CD4-positive, alpha-beta T cell treated with Interleukin-4 for 1 hour (primary cell): ENCODE results near the gene ACYP1.
"Not testable (repeated sequence)": the region's sequence is repeated elsewhere in the genome, so short reads cannot be mapped to it uniquely, and the experiment has no call there.

Experiments
- DNase-seq, 2 donors: peaks; one replicate each; pipeline ENCODE4 v3.0.0-alpha.2; 2020 to 2022

Gene ACYP1

DNA sequence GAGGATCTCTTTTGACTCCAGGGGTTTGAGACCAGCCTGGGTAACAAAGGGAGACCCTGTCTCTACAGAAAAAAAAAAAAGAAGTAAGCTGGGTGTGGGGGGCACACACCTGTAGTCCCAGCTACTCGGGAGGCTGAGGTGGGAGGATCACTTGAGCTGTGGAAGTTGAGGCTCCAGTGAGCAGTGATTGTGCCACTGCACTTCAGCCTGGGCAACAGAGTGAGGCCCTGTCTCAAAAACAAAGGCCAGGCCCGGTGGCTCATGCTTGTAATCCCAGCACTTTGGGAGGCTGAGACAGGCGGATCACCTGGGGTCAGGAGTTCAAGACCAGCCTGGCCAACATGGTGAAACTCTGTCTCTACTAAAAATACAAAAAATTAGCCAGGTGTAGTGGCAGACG is 3.9 kb upstream of the ACYP1 start:
- not testable (repeated sequence) for DNase-seq

DNA sequence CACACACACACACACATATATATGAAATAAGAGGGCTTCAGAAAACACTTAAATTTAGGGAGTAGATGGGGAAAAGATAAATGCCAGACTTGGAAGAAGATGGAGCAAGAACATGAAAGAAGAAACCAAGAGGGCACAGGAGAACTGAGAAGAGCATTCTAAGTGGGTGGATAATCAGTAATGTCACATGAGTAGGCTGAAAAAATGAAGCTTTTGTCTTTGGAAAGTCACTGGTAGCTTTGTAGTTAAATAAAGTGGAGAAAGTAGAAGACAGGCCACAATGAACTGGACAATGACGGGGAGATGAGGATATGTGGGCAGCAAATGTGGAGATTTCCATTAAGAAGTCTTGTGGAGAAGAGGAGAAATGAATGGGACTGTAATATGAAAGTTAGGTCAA is 3.4 kb upstream of the ACYP1 start:
- DNase-seq, result no peak

DNA sequence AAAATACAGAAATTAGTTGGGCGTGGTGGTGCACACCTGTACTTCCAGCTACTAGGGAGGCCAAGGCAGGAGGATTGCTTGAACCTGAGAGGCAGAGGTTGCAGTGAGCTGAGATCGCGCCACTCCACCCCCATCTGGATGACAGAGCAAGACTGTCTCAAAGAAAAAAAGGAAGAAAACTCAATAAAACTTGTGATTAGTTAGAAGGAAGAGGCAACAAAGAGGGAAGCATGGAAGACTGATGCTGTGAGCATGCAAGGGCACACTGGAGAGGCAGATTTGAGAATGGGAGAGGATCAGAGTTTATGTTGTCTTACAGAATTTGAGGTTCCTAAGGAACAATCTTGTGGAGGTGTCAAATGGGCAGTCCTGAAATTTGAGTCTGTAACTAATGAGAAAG is 2.9 kb upstream of the ACYP1 start:
- DNase-seq, result no peak

DNA sequence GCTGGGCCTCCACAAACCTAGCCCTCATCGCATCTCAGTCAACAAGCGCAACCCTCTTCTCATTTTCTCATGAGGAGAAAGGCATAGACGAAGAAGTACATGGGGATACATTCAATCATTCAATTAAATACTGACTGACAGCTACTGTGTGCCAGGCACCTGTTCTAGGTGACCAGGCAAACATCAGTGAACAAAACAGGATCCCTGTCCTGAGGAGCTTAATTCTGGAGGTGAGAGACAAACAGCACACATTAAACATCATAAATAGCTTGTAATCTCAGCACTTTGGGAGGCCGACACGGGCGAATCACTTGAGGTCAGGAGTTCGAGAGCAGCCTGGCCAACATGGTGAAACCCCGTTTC is 362 bp upstream of the ACYP1 start:
- no peak for DNase-seq

DNA sequence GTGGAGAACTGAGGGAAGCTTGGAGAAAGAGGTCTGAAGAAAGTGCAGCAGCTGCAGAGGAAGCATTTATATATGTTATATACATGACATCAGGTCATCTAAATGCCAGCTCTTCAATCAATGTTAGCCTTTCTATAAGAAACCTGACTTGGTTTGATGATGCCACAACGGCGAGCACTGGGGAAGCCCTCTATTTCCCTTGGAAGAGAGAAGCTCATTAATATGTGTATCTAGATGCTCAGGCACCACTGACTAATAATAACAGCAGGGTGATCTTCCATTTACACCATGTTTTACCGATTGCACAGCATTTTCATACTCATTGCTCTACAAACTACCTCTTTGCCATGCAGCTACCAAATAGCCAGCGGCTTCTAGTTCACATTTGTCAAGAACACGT is 811 bp downstream of the ACYP1 start:
- peak in 1 of 2 donors; percentile 4 for DNase-seq

DNA sequence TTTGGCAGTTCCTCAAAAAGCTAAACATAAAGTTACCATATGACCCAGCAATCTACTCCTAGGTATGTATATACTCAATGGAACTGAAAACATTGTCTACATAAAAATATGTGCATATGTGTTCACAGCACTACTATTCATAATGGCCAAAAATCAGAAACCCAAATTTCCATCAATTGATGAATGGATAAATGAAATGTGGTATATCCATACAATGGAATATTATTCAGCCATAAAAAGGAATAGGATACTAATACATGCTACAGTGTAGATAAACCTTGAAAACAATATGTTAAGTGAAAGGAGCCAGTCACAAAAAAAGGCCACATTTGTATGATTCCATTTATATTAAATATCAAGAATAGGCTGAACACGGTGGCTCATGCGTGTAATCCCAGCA is 3.4 kb downstream of the ACYP1 start:
- DNase-seq, result no peak

DNA sequence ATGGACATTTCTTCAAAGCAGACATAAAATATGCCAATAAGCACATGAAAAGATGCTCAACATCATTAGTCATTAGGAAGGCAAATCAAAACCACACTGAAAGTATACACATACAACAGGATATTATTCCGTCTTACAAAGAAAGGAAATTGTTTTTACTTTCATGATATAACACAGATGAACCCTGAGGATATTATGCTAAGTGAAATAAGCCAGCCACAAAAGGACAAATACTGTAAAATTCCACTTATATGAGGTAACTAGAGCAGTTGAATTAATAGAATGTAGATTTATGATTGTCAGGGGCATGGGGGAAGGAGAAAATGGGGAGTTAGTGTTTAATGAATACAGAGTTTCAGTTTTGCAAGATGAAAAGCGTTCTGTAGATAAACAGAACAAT is 4.2 kb downstream of the ACYP1 start:
- DNase-seq, result no peak

DNA sequence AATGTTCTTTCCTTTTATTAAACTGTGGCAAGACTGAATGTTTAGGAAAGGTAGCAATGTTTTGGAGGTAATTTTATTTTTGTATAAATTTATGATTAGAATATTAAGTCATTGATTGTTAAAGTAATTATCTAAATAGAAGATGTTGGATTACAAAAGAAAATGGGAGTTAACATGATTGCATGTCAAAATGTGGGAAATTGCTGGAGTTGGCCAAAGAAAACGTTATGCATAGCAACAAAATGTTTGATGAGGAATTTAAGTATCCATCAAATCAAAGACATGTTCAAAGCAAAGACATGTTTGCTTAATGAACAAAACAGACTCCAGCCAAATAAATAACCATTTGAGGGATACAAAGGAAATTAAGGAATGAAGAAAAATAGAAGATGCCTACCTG is 9.4 kb downstream of the ACYP1 start:
- DNase-seq, result no peak

DNA sequence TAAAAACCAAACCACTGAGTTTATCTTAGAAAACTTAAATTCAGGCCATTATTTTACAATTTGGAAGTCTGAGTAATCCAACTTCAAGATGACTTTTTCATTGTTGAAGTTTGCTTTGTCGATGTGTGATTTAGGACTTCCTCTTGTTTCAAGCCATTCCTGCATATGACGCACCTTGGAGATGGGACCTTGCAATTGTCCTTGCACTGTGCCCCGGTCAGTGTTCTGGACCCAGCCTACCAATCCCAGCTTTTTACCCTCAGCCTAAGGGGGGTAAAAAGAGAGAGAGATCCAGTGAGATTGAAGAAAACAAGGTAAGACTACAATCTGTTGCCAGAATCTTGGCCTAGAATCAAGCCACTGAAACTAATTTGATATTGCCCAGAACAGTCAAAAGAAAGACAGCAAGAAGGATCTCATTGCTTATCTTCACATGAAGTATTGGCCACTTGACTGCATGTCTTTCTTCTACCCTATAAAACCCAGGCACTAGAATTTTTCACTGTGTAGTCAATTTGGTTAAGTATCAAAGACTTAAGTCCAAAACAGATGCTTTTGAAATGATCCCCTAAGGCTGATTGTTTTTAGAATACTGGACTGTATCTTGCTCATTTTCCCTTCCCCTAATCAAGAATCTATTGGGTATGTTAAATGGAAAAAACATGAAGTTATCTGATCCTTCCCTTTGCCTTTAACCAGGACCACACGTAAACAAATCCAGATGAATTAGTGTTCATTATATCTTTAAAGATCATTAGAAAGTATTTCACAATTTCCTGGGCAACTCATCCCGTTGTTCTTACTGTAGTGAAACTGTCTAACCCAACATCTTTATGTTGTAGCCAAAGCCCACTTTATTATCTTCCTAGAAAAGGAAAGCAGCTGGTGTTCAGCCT is 10.2 kb downstream of the ACYP1 start:
- DNase-seq, result no peak

DNA sequence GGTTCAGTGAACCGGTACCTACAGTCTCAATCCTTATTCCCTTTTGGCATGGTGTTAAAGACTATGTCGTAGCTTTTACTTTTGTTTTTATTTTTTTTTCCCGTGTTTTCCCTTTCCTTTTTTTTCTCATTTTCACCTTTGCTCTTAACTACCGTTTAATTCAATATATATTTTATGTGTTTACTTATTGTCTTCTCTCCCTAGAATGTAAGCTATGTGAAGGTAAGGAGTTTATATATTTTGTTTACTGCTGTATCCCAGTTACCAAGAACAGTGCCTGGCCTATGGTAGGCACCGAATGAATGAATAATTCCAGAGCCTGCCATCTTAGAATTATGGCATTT is 12.3 kb downstream of the ACYP1 start:
- DNase-seq, result no peak

DNA sequence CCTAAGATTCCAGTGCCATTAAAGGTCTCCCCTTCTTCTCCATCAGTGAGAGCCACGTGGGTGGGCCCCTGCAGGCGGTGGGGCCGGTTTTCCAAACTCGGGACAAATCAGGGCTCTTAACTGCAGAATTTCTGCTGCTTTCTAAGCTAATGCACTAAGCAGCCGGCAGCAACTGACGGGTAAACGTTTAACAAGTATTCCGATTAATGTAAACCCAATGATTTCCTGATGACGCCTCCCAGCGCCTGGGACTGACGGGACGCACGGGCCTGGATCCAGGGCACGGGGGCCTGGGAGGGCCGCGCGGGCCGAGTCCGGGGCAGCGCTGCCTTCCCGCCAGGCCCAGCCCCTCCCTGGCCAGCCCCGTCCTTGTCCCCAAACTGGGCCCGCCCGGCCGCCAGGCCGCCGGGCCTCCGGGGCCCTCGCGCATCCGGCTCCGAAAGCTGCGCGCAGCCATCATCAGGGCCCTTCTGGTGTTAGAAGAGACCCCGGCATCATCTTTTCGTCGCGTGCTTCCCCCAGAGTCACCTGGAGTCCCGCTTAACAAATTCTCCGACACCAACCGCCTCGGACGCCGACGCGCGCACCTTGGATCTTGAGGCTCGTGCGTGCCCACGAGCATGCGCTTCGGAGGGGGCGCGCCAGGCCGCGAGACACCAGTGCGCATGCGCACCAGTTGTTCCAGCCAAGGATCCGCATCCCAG is 12.8 kb downstream of the ACYP1 start, which contains the start of gene MLH3:
TSS of gene MLH3 (minus strand) at position 616 of the 704 bp plus-strand sequence. CDS start 1,812 bp downstream, outside the sequence.
- DNase-seq, result peak; percentile 82

DNA sequence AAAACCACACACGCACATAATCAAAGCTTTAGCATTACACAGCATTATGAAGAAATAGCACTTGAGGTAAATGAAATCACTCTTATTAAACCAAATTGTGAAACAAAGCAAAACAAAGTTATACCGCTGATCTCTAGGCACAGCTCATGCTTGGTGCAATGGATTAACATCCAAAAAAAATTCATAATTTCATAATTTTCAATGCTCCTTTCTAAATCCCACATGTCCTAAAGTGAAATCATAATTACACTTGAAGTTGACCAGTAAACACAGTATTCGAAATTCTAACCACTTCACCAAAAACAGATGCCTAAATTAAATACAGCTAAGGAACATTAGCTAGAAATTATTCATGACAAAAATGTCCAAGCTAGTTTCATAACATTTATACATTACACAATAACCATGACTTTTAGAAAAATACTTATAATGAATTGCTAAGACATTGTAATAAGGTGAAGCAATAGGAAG is 14.1 kb downstream of the ACYP1 start:
- no peak for DNase-seq

DNA sequence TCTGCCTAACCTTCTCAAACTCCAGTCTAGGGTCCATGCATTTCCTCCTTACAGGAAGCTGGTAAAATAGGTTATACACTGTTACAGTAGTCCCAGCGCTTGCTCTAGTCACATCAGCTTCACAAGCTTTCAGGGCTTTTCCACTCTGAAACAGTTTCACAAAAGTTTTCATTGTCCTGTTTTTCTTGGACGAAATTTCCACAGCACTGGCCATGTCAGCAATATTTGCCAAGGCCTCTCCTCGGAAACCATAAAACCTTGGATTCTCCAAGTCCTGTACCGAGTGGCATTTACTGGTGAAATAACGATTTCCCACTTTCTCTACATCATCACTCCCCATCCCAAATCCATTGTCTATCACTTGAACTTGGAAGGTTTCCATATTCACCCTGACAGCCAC is 14.7 kb downstream of the ACYP1 start:
- DNase-seq, result no peak

DNA sequence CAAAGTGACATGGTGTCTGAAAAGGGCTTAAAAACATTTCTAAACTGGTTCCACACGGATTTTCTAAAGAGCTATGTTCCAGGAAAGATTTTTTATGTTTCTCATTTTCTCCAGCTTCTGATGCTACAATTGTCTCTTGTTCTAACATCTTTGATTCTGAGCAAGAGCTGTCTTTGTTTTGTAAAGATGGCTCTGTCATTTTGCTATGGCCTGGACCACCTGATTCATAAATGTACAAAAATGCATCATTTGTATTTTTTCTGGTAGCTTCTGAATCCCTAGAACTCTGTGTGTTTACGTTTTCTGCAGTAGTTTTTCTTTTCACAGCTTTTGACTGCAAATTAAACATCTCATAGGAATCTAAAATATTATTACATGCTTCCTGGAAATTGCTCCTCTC is 15.7 kb downstream of the ACYP1 start:
- no peak for DNase-seq

DNA sequence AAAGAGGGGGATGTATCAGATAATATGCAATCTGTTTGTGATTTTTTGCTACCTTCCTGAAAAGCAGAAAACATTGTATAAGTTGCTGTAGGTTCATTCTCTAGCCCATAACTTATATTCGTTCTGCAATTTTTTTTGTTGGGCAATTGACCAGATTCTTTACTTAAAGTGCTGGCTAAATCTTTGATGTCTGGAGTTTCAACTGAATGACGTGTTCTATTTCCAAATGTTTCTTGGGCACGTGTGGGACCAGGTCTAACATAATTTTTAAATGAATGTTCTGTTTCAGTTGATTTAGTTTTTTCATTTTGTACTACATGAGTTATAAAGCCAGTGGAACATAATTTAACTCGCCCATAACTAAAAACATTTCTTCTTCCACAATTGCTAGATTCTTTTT is 16.3 kb downstream of the ACYP1 start:
- no peak for DNase-seq

DNA sequence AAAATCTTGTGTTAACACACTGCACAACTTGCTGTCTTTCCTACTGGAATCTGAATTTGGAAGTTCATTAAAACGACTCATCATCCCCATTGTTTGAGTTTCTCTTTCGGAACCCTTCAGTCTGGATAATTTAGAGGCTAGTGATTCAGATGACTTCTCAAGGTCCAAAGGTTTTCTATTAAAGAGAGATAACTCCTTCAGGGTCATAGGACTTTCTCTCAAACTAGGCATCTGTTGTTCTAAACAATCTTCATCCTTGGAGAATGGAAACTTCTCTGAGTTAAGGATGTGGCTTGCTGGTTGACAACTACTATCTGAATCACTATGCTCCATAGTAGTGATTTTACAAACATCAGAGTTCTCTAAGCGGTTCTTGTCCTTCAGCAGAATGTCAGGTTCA is 16.9 kb downstream of the ACYP1 start:
- DNase-seq, result no peak

DNA sequence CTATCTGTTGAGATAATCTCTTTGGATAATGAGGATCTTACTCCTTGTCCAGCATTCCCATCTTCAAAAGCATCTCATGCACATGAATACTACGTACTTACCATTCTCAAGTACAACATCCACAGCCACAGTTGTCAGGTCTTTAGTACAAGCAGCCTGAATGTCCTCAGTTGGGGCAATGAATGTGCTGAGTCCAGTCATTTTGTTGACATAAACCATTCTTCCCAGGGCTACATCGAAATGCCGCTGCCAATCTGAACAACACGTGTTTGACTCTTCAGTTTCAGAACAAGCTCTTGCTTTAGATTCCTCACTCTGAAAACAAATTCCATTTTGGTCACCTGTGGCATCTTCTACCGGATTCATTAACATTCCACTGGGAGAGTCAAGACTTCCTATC is 17.5 kb downstream of the ACYP1 start:
- no peak for DNase-seq

DNA sequence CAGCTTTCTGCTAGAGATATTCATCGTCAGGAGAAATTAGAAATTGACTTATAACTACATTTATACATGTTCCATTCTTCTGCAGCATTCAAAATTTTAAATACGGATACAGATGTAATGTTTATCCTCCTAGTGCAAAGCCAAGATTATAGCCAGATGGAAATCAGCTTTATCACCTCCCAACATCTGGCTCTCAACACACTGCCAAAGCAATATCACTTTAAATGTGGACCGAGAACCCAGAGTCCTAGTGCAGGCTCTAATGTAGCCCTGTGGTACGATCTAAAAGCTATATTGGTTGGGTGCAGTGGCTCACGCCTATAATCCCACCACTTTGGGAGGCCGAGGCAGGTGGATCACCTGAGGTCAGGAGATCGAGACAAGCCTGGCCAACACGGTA is 19.1 kb downstream of the ACYP1 start:
- no peak for DNase-seq

DNA sequence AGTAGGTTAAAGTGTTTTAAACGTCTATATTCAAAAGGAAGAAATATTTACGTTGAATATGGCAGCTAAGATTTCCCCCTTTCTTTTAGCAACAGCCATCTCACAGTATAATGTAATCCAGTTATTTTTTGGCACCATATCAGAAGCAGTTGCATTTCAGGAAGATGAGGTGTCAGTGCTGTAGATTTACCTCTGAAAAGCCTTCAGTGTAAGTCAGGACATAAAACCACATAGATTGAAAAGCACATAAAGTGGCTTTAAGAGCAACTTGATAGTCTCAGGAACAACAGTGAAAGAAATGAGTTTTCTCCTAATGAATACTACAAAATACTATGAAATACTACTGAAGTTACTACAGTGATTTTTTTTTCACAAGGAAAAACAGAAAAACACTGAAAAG is 19.5 kb downstream of the ACYP1 start:
- DNase-seq, result no peak

DNA sequence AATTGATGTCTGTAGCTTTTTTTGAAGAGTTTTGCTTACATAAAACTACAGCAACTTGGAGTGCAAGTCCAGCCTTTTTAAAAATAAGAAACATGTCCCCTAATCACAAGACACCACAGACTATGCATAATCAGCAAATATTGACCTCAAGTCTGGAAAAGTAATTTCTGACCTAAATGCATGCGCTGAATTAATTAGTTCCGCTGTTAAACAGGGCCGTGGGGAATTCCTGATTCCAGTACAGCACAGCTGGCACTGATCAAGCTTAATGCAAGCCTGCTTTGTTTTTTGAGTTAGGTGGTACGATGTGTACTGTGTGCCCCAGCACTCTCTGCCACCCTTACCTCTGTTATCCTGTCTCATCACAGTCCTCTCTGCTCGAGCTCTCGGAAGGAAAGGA is 21.8 kb downstream of the ACYP1 start:
- no peak for DNase-seq

DNA sequence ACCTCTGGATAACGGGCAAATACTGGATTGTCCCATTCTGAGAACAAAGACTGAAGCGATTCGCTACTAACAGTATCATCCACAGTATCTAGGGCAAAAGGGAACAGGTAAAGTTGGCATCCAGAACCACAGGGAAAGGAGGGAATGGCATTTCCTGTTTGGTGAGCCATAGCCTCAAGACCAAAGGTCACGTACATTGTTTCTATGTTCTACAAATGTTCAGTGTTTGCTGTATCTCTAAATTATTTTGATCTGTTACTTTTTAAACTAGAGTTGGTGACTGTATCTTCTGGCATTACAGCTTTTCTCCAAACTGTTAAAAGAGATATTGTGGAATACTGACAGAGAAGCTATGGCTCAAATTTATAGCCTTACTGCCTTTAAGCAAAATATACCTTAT is 22.2 kb downstream of the ACYP1 start:
- no peak for DNase-seq

DNA sequence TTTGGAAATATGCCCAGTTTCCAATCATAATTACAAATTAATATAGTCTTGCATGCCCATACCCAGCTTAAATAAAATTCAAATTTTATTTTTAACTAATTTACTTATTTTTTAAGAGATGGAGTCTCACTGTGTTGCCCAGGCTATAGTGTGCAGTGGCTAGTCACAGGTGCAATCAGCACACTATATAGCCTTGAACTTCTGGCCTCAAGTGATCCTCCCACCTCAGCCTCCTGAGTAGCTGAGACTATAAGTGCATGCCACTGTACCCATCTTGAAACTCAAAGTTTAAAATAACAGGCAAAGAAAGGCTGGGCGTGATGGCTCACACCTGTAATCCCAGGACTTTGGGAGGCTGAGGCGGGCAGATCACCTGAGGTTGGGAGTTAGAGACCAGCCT is 22.9 kb downstream of the ACYP1 start:
- no peak for DNase-seq

DNA sequence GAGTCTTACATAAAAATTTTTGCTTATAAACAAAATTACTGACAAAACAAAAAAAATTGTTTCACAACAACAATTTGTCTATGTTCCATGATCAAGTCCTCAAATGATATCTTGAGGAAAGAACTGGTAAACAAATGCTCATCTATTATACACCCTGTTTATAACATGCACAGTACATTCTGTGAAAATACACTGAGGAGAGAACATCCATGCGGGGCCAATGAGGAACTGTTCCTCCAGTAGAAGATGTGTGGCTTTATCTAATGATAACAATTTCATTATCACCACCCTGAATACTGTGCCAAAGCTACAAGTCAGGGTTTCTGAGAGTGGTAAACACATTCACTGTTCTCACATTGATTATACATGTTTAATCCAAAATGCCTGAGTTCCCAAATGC is 23.3 kb downstream of the ACYP1 start:
- DNase-seq, result no peak

DNA sequence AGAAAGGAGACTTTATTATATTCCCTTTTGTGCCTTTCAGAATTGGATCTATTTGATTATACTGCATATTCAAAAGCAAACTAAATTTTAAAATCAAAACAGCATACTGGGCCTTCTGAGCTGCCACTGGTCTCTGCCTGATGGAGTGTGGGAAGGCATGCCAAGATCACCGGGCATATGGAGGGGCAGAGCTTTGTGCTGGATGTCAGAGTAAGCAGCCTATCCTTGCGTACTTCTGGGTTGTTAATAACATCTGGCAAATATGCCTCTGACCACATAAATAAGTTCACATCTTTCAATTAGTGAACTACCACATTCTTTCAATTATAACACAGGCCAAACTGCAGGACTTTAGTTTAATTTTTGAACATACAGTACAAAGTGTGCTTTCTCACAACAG is 30.9 kb downstream of the ACYP1 start:
- no peak for DNase-seq

DNA sequence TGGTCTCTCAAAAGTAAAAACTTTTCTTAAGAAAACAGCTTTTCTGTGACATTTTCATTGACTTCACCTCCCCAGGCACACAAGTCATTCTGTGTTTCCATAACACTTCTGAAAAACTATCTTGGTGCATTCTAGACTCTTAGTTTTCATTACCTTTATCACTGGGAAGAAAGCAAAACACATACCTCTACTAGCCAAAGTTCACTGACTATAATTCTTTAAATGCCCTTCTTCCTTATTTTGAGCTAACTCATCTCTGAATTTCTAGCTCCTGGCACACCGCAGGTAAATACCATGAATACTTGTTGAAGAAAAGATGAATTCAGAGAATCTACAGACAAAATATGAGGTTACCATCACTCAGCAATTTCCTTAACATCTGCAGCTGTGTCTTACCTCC is 33.7 kb downstream of the ACYP1 start:
- DNase-seq, result no peak
